ENCODE measurements around the gene TBL1X.

DNA sequence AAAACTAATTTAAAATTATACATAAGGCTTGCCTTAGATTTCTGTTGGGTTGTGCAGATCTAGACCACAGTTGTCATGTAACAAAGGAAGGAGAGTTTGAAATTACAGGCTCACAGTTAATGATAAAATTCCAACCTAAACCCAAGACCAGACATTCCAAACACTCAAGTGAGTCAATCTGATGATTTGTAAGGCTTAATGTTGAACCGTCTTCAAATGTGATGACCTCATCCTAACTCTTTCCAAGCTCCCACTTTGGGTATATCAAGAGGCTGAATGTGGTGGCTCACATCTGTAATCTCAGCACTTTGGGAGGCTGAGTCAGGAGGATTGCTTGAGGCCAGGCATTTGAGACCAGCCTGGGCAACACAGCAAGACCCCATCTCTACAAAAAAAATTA, 149.2 kb downstream of the TBL1X start:
- TF ChIP-seq POLR2AphosphoS5 (IDR thresholded peaks at IDR 0.05) (no peak), EP300 (IDR thresholded peaks at IDR 0.05) (no peak)
- TF ChIP-seq, protein P1, sequence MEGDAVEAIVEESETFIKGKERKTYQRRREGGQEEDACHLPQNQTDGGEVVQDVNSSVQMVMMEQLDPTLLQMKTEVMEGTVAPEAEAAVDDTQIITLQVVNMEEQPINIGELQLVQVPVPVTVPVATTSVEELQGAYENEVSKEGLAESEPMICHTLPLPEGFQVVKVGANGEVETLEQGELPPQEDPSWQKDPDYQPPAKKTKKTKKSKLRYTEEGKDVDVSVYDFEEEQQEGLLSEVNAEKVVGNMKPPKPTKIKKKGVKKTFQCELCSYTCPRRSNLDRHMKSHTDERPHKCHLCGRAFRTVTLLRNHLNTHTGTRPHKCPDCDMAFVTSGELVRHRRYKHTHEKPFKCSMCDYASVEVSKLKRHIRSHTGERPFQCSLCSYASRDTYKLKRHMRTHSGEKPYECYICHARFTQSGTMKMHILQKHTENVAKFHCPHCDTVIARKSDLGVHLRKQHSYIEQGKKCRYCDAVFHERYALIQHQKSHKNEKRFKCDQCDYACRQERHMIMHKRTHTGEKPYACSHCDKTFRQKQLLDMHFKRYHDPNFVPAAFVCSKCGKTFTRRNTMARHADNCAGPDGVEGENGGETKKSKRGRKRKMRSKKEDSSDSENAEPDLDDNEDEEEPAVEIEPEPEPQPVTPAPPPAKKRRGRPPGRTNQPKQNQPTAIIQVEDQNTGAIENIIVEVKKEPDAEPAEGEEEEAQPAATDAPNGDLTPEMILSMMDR (IDR thresholded peaks at IDR 0.05), result no peak

Data from esophagus muscularis mucosa (tissue), 4 donors.